ENCODE measurements around the gene ARRDC3.
"Not testable (repeated sequence)": the region's sequence is repeated elsewhere in the genome, so short reads cannot be mapped to it uniquely, and the experiment has no call there.

The ARRDC3 gene

GRCh38 chr5:91366551-91366950 is 16.6 kb downstream of the ARRDC3 start:
- no peak overlapping the region for H3K27ac ChIP-seq (ENCODE audit: low read depth, low read length)
- H3K4me3 ChIP-seq (ENCODE audit: low read length): no peak overlapping the region
- H3K27me3 ChIP-seq (ENCODE audit: control insufficient read depth, insufficient read depth, low read length): no peaks in the 10 kb centered on the region
- H3K9ac ChIP-seq (ENCODE audit: low read length): no peak overlapping the region
- peaks cover 19% of the 10 kb centered on the region for H3K36me3 ChIP-seq (ENCODE audit: control insufficient read depth, insufficient read depth, low read length)
- H3K4me1 ChIP-seq (ENCODE audit: control insufficient read depth, insufficient read depth, low read length): no peaks in the 10 kb centered on the region

GRCh38 chr5:91365498-91365897 is 17.6 kb downstream of the ARRDC3 start:
- no peaks in the 10 kb centered on the region for H3K4me1 ChIP-seq (ENCODE audit: control insufficient read depth, insufficient read depth, low read length)
- H3K27me3 ChIP-seq (ENCODE audit: control insufficient read depth, insufficient read depth, low read length): no peaks in the 10 kb centered on the region
- H3K36me3 ChIP-seq (ENCODE audit: control insufficient read depth, insufficient read depth, low read length): peaks cover 10% of the 10 kb centered on the region
- no peak overlapping the region for H3K27ac ChIP-seq (ENCODE audit: low read depth, low read length)
- H3K4me3 ChIP-seq (ENCODE audit: low read length): no peak overlapping the region
- H3K9ac ChIP-seq (ENCODE audit: low read length): no peak overlapping the region

- H3K27ac ChIP-seq (ENCODE audit: low read depth, low read length): no peak overlapping the region
- no peaks in the 10 kb centered on the region for H3K4me1 ChIP-seq (ENCODE audit: control insufficient read depth, insufficient read depth, low read length)
- H3K27me3 ChIP-seq (ENCODE audit: control insufficient read depth, insufficient read depth, low read length): no peaks in the 10 kb centered on the region
- H3K4me3 ChIP-seq (ENCODE audit: low read length): no peak overlapping the region
- no peak overlapping the region for H3K9ac ChIP-seq (ENCODE audit: low read length)
- H3K36me3 ChIP-seq (ENCODE audit: control insufficient read depth, insufficient read depth, low read length): peaks cover 3% of the 10 kb centered on the region
Observed at GRCh38 chr5:91362935-91363334, 20.2 kb downstream of the ARRDC3 start.

- Histone ChIP-seq H3K4me1 (ENCODE audit: control insufficient read depth, insufficient read depth, low read length) (no peaks in the 10 kb centered on the region), H3K9ac (ENCODE audit: low read length) (no peak overlapping the region), H3K27ac (ENCODE audit: low read depth, low read length) (no peak overlapping the region), H3K36me3 (ENCODE audit: control insufficient read depth, insufficient read depth, low read length) (no peaks in the 10 kb centered on the region), H3K4me3 (ENCODE audit: low read length) (no peak overlapping the region), H3K27me3 (ENCODE audit: control insufficient read depth, insufficient read depth, low read length) (no peaks in the 10 kb centered on the region)
Observed at GRCh38 chr5:91361790-91362189, 21.3 kb downstream of the ARRDC3 start.

- Histone ChIP-seq H3K4me3 (ENCODE audit: low read length) (no peak overlapping the region), H3K4me1 (ENCODE audit: control insufficient read depth, insufficient read depth, low read length) (no peaks in the 10 kb centered on the region), H3K27me3 (ENCODE audit: control insufficient read depth, insufficient read depth, low read length) (no peaks in the 10 kb centered on the region), H3K27ac (ENCODE audit: low read depth, low read length) (no peak overlapping the region), H3K36me3 (ENCODE audit: control insufficient read depth, insufficient read depth, low read length) (no peaks in the 10 kb centered on the region), H3K9ac (ENCODE audit: low read length) (no peak overlapping the region)
Observed at GRCh38 chr5:91361055-91361701, 21.9 kb downstream of the ARRDC3 start.

- Histone ChIP-seq H3K36me3 (ENCODE audit: control insufficient read depth, insufficient read depth, low read length) (no peaks in the 10 kb centered on the region), H3K9ac (ENCODE audit: low read length) (no peak overlapping the region), H3K27ac (ENCODE audit: low read depth, low read length) (no peak overlapping the region), H3K4me3 (ENCODE audit: low read length) (no peak overlapping the region), H3K27me3 (ENCODE audit: control insufficient read depth, insufficient read depth, low read length) (no peaks in the 10 kb centered on the region), H3K4me1 (ENCODE audit: control insufficient read depth, insufficient read depth, low read length) (no peaks in the 10 kb centered on the region)
Observed at GRCh38 chr5:91359962-91360609, 23.0 kb downstream of the ARRDC3 start.

GRCh38 chr5:91357806-91358205 is 25.3 kb downstream of the ARRDC3 start:
- Histone ChIP-seq H3K9ac (ENCODE audit: low read length) (no peak overlapping the region), H3K36me3 (ENCODE audit: control insufficient read depth, insufficient read depth, low read length) (no peaks in the 10 kb centered on the region), H3K27me3 (ENCODE audit: control insufficient read depth, insufficient read depth, low read length) (no peaks in the 10 kb centered on the region), H3K4me1 (ENCODE audit: control insufficient read depth, insufficient read depth, low read length) (no peaks in the 10 kb centered on the region), H3K27ac (ENCODE audit: low read depth, low read length) (no peak overlapping the region), H3K4me3 (ENCODE audit: low read length) (no peak overlapping the region)

- H3K27me3 ChIP-seq (ENCODE audit: control insufficient read depth, insufficient read depth, low read length): no peaks in the 10 kb centered on the region
- H3K36me3 ChIP-seq (ENCODE audit: control insufficient read depth, insufficient read depth, low read length): no peaks in the 10 kb centered on the region
- no peaks in the 10 kb centered on the region for H3K4me1 ChIP-seq (ENCODE audit: control insufficient read depth, insufficient read depth, low read length)
- H3K9ac ChIP-seq (ENCODE audit: low read length): no peak overlapping the region
- no peak overlapping the region for H3K4me3 ChIP-seq (ENCODE audit: low read length)
- no peak overlapping the region for H3K27ac ChIP-seq (ENCODE audit: low read depth, low read length)
Observed at GRCh38 chr5:91357012-91357634, 26.0 kb downstream of the ARRDC3 start.

GRCh38 chr5:91354867-91355266 is 28.2 kb downstream of the ARRDC3 start:
- H3K9ac ChIP-seq (ENCODE audit: low read length); H3K4me1 ChIP-seq (ENCODE audit: control insufficient read depth, insufficient read depth, low read length); H3K27me3 ChIP-seq (ENCODE audit: control insufficient read depth, insufficient read depth, low read length); H3K4me3 ChIP-seq (ENCODE audit: low read length); H3K36me3 ChIP-seq (ENCODE audit: control insufficient read depth, insufficient read depth, low read length); H3K27ac ChIP-seq (ENCODE audit: low read depth, low read length): not testable (repeated sequence)

GRCh38 chr5:91352831-91353695 is 30.1 kb downstream of the ARRDC3 start:
- Histone ChIP-seq H3K27ac (ENCODE audit: low read depth, low read length) (no peak overlapping the region), H3K36me3 (ENCODE audit: control insufficient read depth, insufficient read depth, low read length) (no peaks in the 10 kb centered on the region), H3K4me3 (ENCODE audit: low read length) (no peak overlapping the region), H3K27me3 (ENCODE audit: control insufficient read depth, insufficient read depth, low read length) (no peaks in the 10 kb centered on the region), H3K9ac (ENCODE audit: low read length) (no peak overlapping the region), H3K4me1 (ENCODE audit: control insufficient read depth, insufficient read depth, low read length) (no peaks in the 10 kb centered on the region)

GRCh38 chr5:91345461-91345860 is 37.7 kb downstream of the ARRDC3 start:
- no peak overlapping the region for H3K4me3 ChIP-seq (ENCODE audit: low read length)

GRCh38 chr5:91344661-91345200 is 38.4 kb downstream of the ARRDC3 start:
- H3K9ac ChIP-seq (ENCODE audit: low read length); H3K27ac ChIP-seq (ENCODE audit: low read depth, low read length); H3K27me3 ChIP-seq (ENCODE audit: control insufficient read depth, insufficient read depth, low read length); H3K4me3 ChIP-seq (ENCODE audit: low read length); H3K36me3 ChIP-seq (ENCODE audit: control insufficient read depth, insufficient read depth, low read length); H3K4me1 ChIP-seq (ENCODE audit: control insufficient read depth, insufficient read depth, low read length): not testable (repeated sequence)

More at GRCh38 chr5:91345461-91345860, 37.7 kb downstream of the ARRDC3 start:
- no peaks in the 10 kb centered on the region for H3K4me1 ChIP-seq (ENCODE audit: control insufficient read depth, insufficient read depth, low read length)
- H3K27ac ChIP-seq (ENCODE audit: low read depth, low read length): no peak overlapping the region
- H3K36me3 ChIP-seq (ENCODE audit: control insufficient read depth, insufficient read depth, low read length): no peaks in the 10 kb centered on the region
- no peak overlapping the region for H3K9ac ChIP-seq (ENCODE audit: low read length)
- no peaks in the 10 kb centered on the region for H3K27me3 ChIP-seq (ENCODE audit: control insufficient read depth, insufficient read depth, low read length)

All from rectal smooth muscle tissue (tissue), 1 donor.